HG03565 (cell line): ENCODE results near the gene GFRA3.
"Not testable (repeated sequence)": the region's sequence is repeated elsewhere in the genome, so short reads cannot be mapped to it uniquely, and the experiment has no call there.

Experiments used
- ATAC-seq: cut with Tn5 transposase; IDR thresholded peaks from one replicate; pipeline ENCODE4 v1.9.1; 2021; ENCODE audit warnings: mild to moderate bottlenecking, moderate library complexity; ENCODE audit not compliant: unreplicated experiment

Gene GFRA3

GRCh38 chr5:138247800-138248199, 26.6 kb downstream of the GFRA3 start:
- ATAC-seq: not testable (repeated sequence)

GRCh38 chr5:138246822-138247221, 27.6 kb downstream of the GFRA3 start:
- no peak for ATAC-seq

GRCh38 chr5:138246334-138246733, 28.1 kb downstream of the GFRA3 start:
- ATAC-seq: no peak

- ATAC-seq: no peak
Observed at GRCh38 chr5:138245717-138246116, 28.7 kb downstream of the GFRA3 start.

GRCh38 chr5:138243794-138244193, 30.6 kb downstream of the GFRA3 start:
- no peak for ATAC-seq

GRCh38 chr5:138241688-138242571, 32.5 kb downstream of the GFRA3 start:
- ATAC-seq: no peak

- no peak for ATAC-seq
Observed at GRCh38 chr5:138240650-138241385, 33.6 kb downstream of the GFRA3 start.

- ATAC-seq: no peak
Observed at GRCh38 chr5:138238034-138238433, 36.4 kb downstream of the GFRA3 start.

- ATAC-seq: no peak
Observed at GRCh38 chr5:138234651-138235050, 39.8 kb downstream of the GFRA3 start.

- ATAC-seq: no peak
Observed at GRCh38 chr5:138233280-138233679, 41.1 kb downstream of the GFRA3 start.

- no peak for ATAC-seq
Observed at GRCh38 chr5:138230981-138231589, 43.3 kb downstream of the GFRA3 start.

GRCh38 chr5:138230261-138230660, 44.2 kb downstream of the GFRA3 start:
- no peak for ATAC-seq

GRCh38 chr5:138229387-138229786, 45.0 kb downstream of the GFRA3 start:
- ATAC-seq: no peak

- ATAC-seq: no peak
Observed at GRCh38 chr5:138226910-138227309, 47.5 kb downstream of the GFRA3 start.

GRCh38 chr5:138224712-138225111, 49.7 kb downstream of the GFRA3 start:
- ATAC-seq: no peak

GRCh38 chr5:138223532-138223931, 50.9 kb downstream of the GFRA3 start:
- ATAC-seq: no peak

- ATAC-seq: no peak
Observed at GRCh38 chr5:138216799-138217198, 57.6 kb downstream of the GFRA3 start.

GRCh38 chr5:138213161-138214029, 61.0 kb downstream of the GFRA3 start, which contains the start of gene CDC23:
Gene CDC23 (minus strand): TSS chr5:138213323. CDS start chr5:138213312, 11 bp downstream.
- ATAC-seq: peak; percentile 92

- ATAC-seq: peak; percentile 6
Observed at GRCh38 chr5:138212828-138213160, 61.6 kb downstream of the GFRA3 start.

- ATAC-seq: no peak
Observed at GRCh38 chr5:138210985-138211384, 63.4 kb downstream of the GFRA3 start.
